Glomerular visceral epithelial cell (primary cell): ENCODE results near the gene PARP12.
"Not testable (repeated sequence)": the region's sequence is repeated elsewhere in the genome, so short reads cannot be mapped to it uniquely, and the experiment has no call there.

Source experiments
- DNase-seq: peaks from one replicate; pipeline ENCODE4 v3.0.0-alpha.2; 2016; ENCODE audit errors: extremely low spot score

Gene PARP12, protein sequence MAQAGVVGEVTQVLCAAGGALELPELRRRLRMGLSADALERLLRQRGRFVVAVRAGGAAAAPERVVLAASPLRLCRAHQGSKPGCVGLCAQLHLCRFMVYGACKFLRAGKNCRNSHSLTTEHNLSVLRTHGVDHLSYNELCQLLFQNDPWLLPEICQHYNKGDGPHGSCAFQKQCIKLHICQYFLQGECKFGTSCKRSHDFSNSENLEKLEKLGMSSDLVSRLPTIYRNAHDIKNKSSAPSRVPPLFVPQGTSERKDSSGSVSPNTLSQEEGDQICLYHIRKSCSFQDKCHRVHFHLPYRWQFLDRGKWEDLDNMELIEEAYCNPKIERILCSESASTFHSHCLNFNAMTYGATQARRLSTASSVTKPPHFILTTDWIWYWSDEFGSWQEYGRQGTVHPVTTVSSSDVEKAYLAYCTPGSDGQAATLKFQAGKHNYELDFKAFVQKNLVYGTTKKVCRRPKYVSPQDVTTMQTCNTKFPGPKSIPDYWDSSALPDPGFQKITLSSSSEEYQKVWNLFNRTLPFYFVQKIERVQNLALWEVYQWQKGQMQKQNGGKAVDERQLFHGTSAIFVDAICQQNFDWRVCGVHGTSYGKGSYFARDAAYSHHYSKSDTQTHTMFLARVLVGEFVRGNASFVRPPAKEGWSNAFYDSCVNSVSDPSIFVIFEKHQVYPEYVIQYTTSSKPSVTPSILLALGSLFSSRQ

DNA sequence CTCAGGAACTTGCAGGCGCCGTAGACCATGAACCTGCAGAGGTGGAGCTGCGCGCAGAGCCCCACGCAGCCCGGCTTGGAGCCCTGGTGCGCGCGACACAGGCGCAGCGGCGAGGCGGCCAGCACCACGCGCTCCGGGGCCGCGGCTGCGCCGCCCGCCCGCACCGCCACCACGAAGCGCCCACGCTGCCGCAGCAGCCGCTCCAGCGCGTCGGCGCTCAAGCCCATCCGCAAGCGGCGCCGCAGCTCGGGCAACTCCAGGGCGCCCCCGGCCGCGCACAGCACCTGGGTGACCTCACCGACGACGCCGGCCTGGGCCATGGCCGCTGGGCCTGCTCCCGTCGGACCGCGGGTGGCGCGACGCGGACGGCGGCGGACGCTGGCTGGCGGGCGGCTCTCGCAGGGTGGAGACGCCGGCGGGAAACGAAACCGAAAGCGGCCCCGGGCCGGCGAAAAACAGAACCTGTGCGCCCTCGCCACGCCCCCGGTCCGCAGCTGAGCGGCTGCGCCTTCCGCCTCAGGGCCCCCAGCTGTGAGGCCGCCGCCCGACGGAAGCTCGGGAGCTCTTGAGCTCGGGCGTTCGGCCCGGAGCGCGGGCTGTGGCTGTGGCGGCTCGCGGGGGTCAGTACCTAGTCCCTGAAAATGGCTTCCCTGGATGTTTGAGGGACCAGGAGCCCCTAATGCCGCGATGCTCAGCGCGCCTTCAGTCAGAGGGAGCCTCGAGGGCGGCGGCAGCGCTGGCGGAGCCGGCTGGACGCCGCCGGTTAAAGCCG, at the start of gene PARP12:
Gene PARP12, minus strand, starts transcription at position 424 of the 772 bp plus-strand sequence. Its CDS starts 104 bp downstream, at position 320.
- DNase-seq: peak; percentile 89

DNA sequence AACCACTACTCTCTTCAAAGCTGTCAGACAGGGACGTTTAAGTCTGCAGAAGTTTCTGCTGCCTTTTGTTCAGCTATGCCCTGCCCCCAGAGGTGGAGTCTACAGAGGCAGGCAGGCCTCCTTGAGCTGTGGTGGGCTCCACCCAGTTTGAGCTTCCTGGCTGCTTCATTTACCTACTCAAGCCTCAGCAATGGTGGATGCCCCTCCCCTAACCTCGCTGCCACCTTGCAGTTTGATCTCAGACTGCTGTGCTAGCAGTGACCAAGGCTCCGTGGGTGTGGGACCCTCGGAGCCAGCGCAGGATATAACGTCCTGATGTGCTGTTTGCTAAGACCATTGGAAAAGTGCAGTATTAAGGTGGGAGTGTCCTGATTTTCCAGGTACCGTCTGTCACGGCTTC, 46.0 kb upstream of the PARP12 start:
- DNase-seq: not testable (repeated sequence)

DNA sequence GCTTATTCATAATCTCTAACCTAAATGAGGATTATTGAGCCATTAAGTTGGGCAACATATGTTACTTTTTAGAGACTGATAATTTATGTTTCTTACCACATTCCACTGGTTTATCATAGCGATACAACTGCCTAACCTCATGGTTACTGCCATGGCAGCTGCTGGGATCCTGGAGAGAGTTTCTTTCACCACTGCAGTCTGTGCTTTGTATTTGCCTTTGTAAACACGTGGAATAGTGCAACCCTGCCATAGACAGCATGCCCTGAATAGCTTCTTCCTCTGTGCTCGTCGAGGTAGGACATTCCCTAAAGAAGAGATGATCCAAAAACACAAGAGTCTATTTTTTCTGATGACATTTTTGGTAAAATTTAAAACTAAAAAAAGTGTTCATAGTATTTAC, 33.7 kb upstream of the PARP12 start:
- no peak for DNase-seq

- DNase-seq: no peak
Observed at GRCh38 chr7:140093375-140093774, 30.6 kb upstream of the PARP12 start.

DNA sequence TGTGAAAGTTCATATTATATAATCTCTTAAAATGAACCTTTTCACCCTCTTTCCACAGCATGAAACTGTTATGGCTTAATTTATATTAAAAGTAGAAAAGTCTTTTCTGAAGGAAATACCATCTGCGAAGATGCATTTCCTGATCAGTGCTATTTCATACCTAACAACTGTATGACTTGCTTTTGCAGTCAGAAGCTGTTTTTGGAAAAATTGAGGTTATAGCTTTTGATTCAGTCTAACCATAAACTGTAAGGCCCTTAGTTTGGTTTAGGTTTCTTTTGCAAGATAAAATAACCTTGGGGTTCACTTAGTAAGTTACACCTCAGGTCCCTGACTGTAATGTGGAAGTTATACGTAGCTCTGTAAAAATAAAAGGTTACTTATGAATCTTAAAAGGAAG, 22.7 kb upstream of the PARP12 start:
- DNase-seq: no peak

DNA sequence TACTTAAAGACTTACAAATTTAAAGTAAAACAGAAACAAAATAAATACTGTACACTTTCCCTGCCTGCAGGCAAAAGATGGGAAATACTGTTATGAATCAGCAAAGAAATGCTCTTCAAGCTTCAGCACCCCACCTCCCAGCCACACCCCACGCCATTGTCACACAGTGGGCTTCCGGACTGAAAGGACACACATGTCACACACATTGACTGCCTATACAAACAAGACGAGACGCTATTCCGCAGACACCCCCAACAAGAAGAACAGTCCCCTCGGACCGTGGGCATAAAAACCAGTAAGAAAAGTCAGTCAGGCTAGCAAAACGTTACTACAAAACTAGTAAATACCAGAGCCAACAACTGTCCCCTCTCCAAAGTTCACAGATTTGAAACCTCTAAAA, 22.2 kb upstream of the PARP12 start:
- DNase-seq: no peak

DNA sequence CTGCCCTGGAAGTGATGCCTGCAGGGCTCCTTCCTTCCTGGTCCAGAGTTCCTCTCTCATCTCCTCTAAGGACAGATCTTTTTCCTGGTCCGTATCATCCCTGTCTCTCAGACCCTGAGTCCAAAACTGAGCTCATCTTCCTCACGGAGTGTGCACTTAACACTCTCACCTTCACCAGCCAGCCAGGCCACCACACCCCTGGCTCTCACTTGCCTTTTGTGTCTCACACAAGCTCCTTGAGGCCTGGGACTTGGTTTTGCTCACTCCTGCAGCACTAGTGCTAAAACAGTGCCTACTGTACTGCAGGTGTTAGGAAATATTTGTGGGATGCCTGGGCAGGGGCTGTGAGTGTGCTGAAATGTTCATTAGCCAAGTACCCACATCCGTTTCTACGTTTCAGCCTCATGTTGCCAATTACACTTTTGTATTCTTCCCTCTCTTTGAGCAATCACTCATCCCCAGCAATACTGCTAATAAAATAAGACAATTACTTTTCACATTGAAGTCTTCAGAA, 21.4 kb upstream of the PARP12 start:
- no peak for DNase-seq

GRCh38 chr7:140082770-140083169, 20.0 kb upstream of the PARP12 start:
- no peak for DNase-seq

GRCh38 chr7:140081774-140082425, 19.1 kb upstream of the PARP12 start:
- DNase-seq: no peak

GRCh38 chr7:140080919-140081318, 18.2 kb upstream of the PARP12 start:
- no peak for DNase-seq

DNA sequence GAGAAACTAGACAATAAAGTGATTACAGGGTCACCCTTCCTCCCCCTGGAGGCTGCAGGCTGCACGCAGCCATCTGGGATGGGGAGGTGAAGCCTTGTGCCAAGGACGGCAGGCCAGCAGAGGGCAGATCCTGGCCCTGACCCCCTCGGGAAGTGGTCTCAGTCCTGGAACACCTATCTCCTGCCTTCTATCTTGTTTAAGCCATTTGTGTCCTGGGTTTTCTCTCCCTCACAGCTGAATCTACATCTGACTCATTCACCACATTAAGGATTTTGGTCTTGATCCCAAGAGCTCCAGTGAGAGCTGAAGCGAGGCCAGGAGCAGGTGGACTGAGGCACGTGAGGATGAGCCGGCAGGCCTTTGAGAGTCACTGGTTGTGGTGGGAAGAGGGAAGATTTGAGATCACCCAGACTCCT, 16.4 kb upstream of the PARP12 start:
- peak; percentile 84 for DNase-seq

DNA sequence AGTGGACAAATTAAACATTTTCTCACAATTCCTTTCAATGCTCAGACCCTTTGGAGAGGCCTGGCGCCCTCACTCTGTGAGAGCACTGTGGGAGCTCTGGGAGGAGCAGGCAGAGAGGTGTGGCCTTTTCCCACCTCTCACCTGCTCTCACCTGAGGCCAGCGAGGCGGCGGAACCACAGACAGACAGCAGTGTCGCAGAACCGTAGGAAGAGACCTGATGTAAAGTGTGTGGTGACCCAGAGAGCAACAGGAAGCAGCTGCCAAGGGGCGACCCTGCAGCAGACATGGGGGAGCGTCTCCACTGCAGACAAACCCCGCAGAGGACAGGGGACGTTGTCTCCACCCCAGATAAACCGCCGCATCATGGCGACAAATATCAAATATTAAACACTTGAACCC, 15.6 kb upstream of the PARP12 start:
- DNase-seq: no peak

DNA sequence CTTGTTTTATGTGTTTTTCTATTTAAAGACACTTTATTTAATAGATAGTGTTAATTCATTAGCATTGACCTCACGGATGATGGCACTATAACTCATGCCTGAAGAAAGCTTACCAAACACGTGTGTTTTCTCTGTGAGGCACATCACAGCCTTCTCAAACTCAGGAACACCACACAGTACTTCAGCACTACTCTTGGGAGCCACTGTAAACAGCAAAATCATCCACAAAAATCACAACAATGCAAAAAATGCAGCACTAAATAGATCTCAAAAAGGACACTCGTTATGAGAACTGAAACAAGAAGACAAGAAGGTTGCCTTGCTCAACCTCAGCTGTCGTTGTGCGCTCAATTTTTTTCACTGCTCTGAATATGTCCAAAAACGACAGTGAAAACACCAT, 12.0 kb upstream of the PARP12 start:
- no peak for DNase-seq

GRCh38 chr7:140070546-140070945, 7.8 kb upstream of the PARP12 start:
- no peak for DNase-seq

GRCh38 chr7:140069298-140069949, 6.7 kb upstream of the PARP12 start:
- no peak for DNase-seq

- no peak for DNase-seq
Observed at GRCh38 chr7:140068033-140068432, 5.3 kb upstream of the PARP12 start.

DNA sequence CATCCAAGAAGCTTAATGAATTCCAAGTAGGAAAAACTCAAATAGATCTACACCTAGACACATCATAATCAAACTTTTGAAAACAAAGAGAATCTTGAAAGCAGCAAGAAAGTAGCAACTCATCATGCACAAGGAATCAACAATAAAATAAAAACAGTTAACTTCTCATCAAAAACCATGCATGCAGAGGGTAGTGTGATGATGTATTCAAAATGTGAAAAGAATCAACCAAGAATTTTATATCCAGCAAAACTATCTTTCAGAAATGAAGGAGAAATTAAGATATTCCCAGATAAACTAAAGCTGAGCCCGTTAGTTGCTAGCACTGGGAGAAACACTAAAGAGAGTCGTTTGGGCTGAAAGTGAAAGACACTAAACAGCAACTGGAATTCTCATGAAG, 4.3 kb upstream of the PARP12 start:
- no peak for DNase-seq

GRCh38 chr7:140062118-140062527, 628 bp downstream of the PARP12 start:
- peak; percentile 20 for DNase-seq

DNA sequence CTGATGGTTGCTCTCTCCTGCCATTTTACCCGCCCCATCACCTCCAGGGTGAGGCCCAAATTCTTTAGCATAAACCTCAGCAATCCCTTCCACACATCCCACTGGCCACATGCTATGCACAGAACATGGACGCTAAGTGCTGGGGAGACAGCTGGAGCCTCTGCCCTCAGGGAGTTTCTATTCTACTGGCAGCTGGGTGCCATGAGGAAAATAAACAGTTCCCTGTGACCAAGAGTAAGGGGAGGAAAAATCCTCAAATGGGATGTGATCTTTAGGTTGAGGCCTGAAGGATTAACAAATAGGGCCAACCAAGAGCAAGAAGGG, 1.2 kb downstream of the PARP12 start:
- peak; percentile 2 for DNase-seq

- no peak for DNase-seq
Observed at GRCh38 chr7:140060788-140061606, 1.8 kb downstream of the PARP12 start.
